ENCODE results near the gene OR5M10. TPM values are rescaled to one million over a fixed set of nuclear protein-coding genes. Genes with fewer than 3 reads are reported as not detected.
"Not testable (repeated sequence)": the region's sequence is repeated elsewhere in the genome, so short reads cannot be mapped to it uniquely, and the experiment has no call there.

The OR5M10 gene
- total RNA-seq (not detected), polyA plus RNA-seq (not detected)
- long read RNA-seq, donor 1: 0 reads
- long read RNA-seq, donor 2: 0 reads
- long read RNA-seq, donor 3: 0 reads
- long read RNA-seq, donor 4: 0 reads
- long read RNA-seq, donor 5: 0 reads
- long read RNA-seq, donor 6: 0 reads
- long read RNA-seq, donor 7: 0 reads
- long read RNA-seq, donor 8: 0 reads
- long read RNA-seq, donor 9: 0 reads
- long read RNA-seq, donor 10: 0 reads

DNA sequence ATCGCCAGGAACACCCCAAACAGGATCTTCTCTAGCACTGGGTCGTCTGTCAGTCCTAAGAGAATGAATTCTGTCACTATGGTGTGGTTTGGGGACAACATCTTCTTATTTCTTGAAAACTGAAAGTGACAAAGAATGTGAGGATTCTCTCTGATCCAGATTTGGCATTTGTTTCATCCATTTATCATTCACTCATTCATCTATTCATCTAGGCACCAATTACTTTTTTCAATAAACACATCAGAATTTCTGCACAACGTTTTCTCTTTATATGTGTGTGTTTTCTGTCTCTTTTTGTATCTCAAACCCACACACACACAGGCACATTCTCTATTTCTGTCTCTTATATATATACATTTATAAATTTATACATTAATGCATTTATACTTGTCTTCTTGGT lies at the start of gene OR5M10:
Gene OR5M10 (minus strand): TSS at position 101 of the 400 bp plus-strand sequence. CDS start 0 bp downstream, at position 101.
- 65% methylated on average over 3 of the region's 3 CpGs for WGBS
- Histone ChIP-seq H3K9me3 (ENCODE audit: control insufficient read depth in 2 of 2, insufficient read depth in 1 of 2, low read length in 1 of 2) (no peaks in the 10 kb centered on the region), H3K4me1 (ENCODE audit: control insufficient read depth in 2 of 2, insufficient read depth in 2 of 2, low read length in 2 of 2) (no peaks in the 10 kb centered on the region), H3K36me3 (ENCODE audit: control insufficient read depth in 2 of 2, insufficient read depth in 2 of 2, low read length in 1 of 2) (no peaks in the 10 kb centered on the region), H3K27me3 (ENCODE audit: control insufficient read depth in 2 of 2, insufficient read depth in 1 of 2, low read length in 1 of 2) (no peaks in the 10 kb centered on the region), H3K4me3 (ENCODE audit: low read length in 2 of 2) (no peak within 1 kb of the TSS), H3K27ac (ENCODE audit: low read depth in 1 of 2, low read length in 1 of 2) (no peak within 1 kb of the TSS)
- DNase-seq (ENCODE audit: low read depth in 6 of 9, low spot score in 9 of 9): no peak

DNA sequence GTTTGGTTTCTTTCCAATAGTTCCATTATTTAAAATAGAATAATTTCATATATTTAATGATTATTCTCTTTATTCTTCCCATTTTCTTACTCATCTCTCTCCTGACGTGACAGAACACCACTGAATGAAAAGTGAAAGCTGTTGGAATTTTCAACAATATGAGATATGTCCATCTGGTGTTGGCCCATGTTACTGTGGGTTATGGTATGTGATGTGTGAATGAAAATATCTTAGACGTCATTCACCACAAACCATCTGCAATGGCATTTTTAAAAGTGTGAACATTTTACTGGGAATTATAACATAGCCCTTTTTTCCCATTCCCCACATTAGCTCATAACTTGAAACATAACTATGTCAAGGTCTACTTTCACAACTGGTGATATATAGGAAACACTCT lies 48.4 kb upstream of the OR5M10 start:
- Histone ChIP-seq H3K27me3 (ENCODE audit: control insufficient read depth in 2 of 2, insufficient read depth in 1 of 2, low read length in 1 of 2) (no peaks in the 10 kb centered on the region), H3K4me3 (ENCODE audit: low read length in 2 of 2) (no peak overlapping the region), H3K9me3 (ENCODE audit: control insufficient read depth in 2 of 2, insufficient read depth in 1 of 2, low read length in 1 of 2) (no peaks in the 10 kb centered on the region), H3K36me3 (ENCODE audit: control insufficient read depth in 2 of 2, insufficient read depth in 2 of 2, low read length in 1 of 2) (no peaks in the 10 kb centered on the region), H3K4me1 (ENCODE audit: control insufficient read depth in 2 of 2, insufficient read depth in 2 of 2, low read length in 2 of 2) (no peaks in the 10 kb centered on the region), H3K27ac (ENCODE audit: low read depth in 1 of 2, low read length in 1 of 2) (no peak overlapping the region)
- 61% methylated on average over 2 of the region's 2 CpGs for WGBS
- no peak for DNase-seq (ENCODE audit: low read depth in 6 of 9, low spot score in 9 of 9)

DNA sequence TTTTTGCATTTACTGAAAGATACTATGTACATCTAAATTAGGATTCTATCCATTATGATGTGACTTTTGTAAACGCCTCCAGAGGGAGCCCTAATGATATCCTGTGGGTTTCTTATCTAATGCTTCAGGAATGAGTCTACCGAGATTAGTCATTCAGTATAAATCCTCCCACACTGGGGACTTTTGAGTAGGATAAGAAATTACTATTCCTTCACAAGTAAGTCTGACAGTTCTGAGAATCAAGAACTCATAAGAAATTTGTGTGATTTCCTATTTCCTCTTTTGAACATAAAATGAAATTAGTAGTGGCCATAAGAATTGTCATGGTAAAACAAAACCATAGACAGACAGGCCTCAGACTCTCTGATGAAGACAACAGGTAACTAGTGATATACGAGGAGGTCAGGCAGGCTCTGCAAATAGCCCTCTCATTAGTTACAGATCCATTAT lies 47.2 kb upstream of the OR5M10 start:
- no peak overlapping the region for H3K27ac ChIP-seq (ENCODE audit: low read depth in 1 of 2, low read length in 1 of 2)
- no peak for DNase-seq (ENCODE audit: low read depth in 6 of 9, low spot score in 9 of 9)
- WGBS: 7% methylated on average over 3 of the region's 3 CpGs
- H3K4me1 ChIP-seq (ENCODE audit: control insufficient read depth in 2 of 2, insufficient read depth in 2 of 2, low read length in 2 of 2): no peaks in the 10 kb centered on the region
- no peaks in the 10 kb centered on the region for H3K9me3 ChIP-seq (ENCODE audit: control insufficient read depth in 2 of 2, insufficient read depth in 1 of 2, low read length in 1 of 2)
- no peaks in the 10 kb centered on the region for H3K27me3 ChIP-seq (ENCODE audit: control insufficient read depth in 2 of 2, insufficient read depth in 1 of 2, low read length in 1 of 2)
- no peak overlapping the region for H3K4me3 ChIP-seq (ENCODE audit: low read length in 2 of 2)
- H3K36me3 ChIP-seq (ENCODE audit: control insufficient read depth in 2 of 2, insufficient read depth in 2 of 2, low read length in 1 of 2): no peaks in the 10 kb centered on the region

DNA sequence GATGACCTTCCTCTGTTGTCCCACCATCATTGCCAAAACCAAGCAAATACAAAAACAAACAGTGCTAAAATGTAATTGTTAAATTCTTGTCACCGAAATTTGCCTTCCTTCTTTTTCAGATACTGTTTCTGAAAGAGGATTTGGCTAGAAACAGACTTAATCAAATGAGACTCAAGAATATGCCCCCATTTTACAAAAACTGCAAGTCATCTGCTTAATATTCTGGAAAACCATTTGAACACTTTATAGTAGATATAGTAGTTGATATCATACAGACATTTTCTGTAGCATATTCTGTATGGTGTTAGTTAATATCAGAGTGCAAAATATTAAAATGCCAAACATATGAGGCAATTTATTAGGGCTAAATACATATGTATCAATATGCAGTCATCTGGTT lies 33.7 kb upstream of the OR5M10 start:
- 88% methylated on average over 1 of the region's 1 CpG for WGBS
- Histone ChIP-seq H3K27me3 (ENCODE audit: control insufficient read depth in 2 of 2, insufficient read depth in 1 of 2, low read length in 1 of 2) (no peaks in the 10 kb centered on the region), H3K36me3 (ENCODE audit: control insufficient read depth in 2 of 2, insufficient read depth in 2 of 2, low read length in 1 of 2) (no peaks in the 10 kb centered on the region), H3K4me1 (ENCODE audit: control insufficient read depth in 2 of 2, insufficient read depth in 2 of 2, low read length in 2 of 2) (no peaks in the 10 kb centered on the region), H3K4me3 (ENCODE audit: low read length in 2 of 2) (no peak overlapping the region), H3K27ac (ENCODE audit: low read depth in 1 of 2, low read length in 1 of 2) (no peak overlapping the region), H3K9me3 (ENCODE audit: control insufficient read depth in 2 of 2, insufficient read depth in 1 of 2, low read length in 1 of 2) (no peaks in the 10 kb centered on the region)
- no peak for DNase-seq (ENCODE audit: low read depth in 6 of 9, low spot score in 9 of 9)

DNA sequence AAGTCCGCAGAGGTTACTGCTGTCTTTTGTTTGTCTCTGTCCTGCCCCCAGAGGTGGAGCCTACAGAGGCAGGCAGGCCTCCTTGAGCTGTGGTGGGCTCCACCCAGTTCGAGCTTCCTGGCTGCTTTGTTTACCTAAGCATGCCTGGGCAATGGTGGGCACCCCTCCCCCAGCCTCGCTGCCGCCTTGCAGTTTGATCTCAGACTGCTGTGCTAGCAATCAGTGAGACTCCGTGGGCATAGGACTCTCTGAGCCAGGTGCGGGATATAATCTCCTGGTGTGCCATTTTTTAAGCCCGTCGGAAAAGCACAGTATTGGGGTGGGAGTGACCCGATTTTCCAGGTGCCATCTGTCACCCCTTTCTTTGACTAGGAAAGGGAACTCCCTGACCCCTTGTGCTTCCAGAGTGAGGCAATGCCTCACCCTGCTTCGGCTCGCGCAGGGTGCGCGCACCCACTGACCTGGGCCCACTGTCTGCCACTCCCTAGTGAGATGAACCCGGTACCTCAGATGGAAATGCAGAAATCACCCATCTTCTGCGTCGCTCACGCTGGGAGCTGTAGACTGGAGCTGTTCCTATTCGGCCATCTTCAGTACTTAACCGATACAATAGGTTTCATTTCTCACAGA lies 14.7 kb upstream of the OR5M10 start:
- not testable (repeated sequence) for H3K4me1 ChIP-seq (ENCODE audit: control insufficient read depth in 2 of 2, insufficient read depth in 2 of 2, low read length in 2 of 2); DNase-seq (ENCODE audit: low read depth in 6 of 9, low spot score in 9 of 9); H3K27me3 ChIP-seq (ENCODE audit: control insufficient read depth in 2 of 2, insufficient read depth in 1 of 2, low read length in 1 of 2); H3K9me3 ChIP-seq (ENCODE audit: control insufficient read depth in 2 of 2, insufficient read depth in 1 of 2, low read length in 1 of 2); H3K36me3 ChIP-seq (ENCODE audit: control insufficient read depth in 2 of 2, insufficient read depth in 2 of 2, low read length in 1 of 2); H3K27ac ChIP-seq (ENCODE audit: low read depth in 1 of 2, low read length in 1 of 2); H3K4me3 ChIP-seq (ENCODE audit: low read length in 2 of 2)
- WGBS: 95% methylated on average over 20 of the region's 20 CpGs

DNA sequence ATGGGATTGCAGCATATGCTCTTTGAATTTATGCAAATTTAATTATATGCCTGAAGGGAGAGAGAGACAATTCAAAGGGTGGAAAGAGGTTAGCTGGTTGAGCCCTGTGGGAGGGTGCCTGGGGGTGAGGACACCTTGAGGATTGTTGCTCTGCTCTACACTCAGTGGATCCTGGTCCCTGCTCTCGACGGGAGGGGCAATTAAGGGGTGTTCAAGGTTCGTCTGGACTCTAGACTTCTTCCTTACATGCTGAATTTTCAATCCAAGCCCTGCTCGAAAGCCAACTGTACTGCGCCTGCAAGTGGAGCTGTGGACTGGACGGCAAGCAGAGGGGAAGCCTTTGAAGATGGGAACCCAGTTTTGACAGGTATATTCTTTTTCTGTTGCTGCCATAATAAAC lies 18.9 kb downstream of the OR5M10 start:
- Histone ChIP-seq H3K9me3 (ENCODE audit: control insufficient read depth in 2 of 2, insufficient read depth in 1 of 2, low read length in 1 of 2) (no peaks in the 10 kb centered on the region), H3K4me1 (ENCODE audit: control insufficient read depth in 2 of 2, insufficient read depth in 2 of 2, low read length in 2 of 2) (no peaks in the 10 kb centered on the region), H3K4me3 (ENCODE audit: low read length in 2 of 2) (no peak overlapping the region), H3K27ac (ENCODE audit: low read depth in 1 of 2, low read length in 1 of 2) (no peak overlapping the region), H3K27me3 (ENCODE audit: control insufficient read depth in 2 of 2, insufficient read depth in 1 of 2, low read length in 1 of 2) (no peaks in the 10 kb centered on the region), H3K36me3 (ENCODE audit: control insufficient read depth in 2 of 2, insufficient read depth in 2 of 2, low read length in 1 of 2) (no peaks in the 10 kb centered on the region)
- 86% methylated on average over 6 of the region's 6 CpGs for WGBS
- no peak for DNase-seq (ENCODE audit: low read depth in 6 of 9, low spot score in 9 of 9)

DNA sequence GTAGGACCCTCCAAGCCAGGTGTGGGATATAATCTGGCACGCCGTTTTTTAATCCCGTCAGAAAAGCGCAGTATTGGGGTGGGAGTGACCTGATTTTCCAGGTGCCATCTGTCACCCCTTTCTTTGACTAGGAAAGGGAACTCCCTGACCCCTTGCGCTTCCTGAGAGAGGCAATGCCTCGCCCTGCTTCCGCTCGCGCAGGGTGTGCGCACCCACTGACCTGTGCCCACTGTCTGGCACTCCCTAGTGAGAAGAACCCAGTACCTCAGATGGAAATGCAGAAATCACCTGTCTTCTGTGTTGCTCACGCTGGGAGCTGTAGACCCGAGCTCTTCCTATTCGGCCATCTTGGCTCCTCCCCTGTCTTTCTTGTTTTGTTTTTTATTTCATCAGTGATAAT lies 22.8 kb downstream of the OR5M10 start:
- H3K4me3 ChIP-seq (ENCODE audit: low read length in 2 of 2); H3K4me1 ChIP-seq (ENCODE audit: control insufficient read depth in 2 of 2, insufficient read depth in 2 of 2, low read length in 2 of 2); H3K9me3 ChIP-seq (ENCODE audit: control insufficient read depth in 2 of 2, insufficient read depth in 1 of 2, low read length in 1 of 2); DNase-seq (ENCODE audit: low read depth in 6 of 9, low spot score in 9 of 9); H3K27ac ChIP-seq (ENCODE audit: low read depth in 1 of 2, low read length in 1 of 2); H3K27me3 ChIP-seq (ENCODE audit: control insufficient read depth in 2 of 2, insufficient read depth in 1 of 2, low read length in 1 of 2); H3K36me3 ChIP-seq (ENCODE audit: control insufficient read depth in 2 of 2, insufficient read depth in 2 of 2, low read length in 1 of 2): not testable (repeated sequence)
- WGBS: 94% methylated on average over 13 of the region's 13 CpGs

DNA sequence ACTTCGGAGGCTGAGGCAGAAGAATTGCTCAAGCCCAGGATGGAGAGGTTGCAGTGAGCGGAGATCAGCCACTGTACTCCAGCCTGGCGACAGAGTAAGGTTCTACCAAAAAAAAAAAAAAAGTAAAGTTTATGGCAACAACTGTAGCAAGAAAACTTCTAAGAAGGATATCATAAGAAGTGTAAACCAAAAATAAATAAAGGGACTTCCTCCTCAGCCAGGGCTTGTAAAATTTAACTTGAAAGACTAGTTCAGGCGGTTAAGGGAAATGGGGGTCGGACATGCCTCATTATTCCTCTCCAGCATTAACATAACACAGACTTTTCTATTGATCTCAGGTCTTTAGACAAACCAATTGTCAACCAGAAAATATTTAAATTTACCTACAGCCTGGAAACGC lies 32.0 kb downstream of the OR5M10 start:
- H3K27me3 ChIP-seq (ENCODE audit: control insufficient read depth in 2 of 2, insufficient read depth in 1 of 2, low read length in 1 of 2): no peaks in the 10 kb centered on the region
- 95% methylated on average over 6 of the region's 6 CpGs for WGBS
- H3K4me1 ChIP-seq (ENCODE audit: control insufficient read depth in 2 of 2, insufficient read depth in 2 of 2, low read length in 2 of 2): no peaks in the 10 kb centered on the region
- no peaks in the 10 kb centered on the region for H3K9me3 ChIP-seq (ENCODE audit: control insufficient read depth in 2 of 2, insufficient read depth in 1 of 2, low read length in 1 of 2)
- no peak overlapping the region for H3K27ac ChIP-seq (ENCODE audit: low read depth in 1 of 2, low read length in 1 of 2)
- no peak for DNase-seq (ENCODE audit: low read depth in 6 of 9, low spot score in 9 of 9)
- H3K4me3 ChIP-seq (ENCODE audit: low read length in 2 of 2): no peak overlapping the region
- no peaks in the 10 kb centered on the region for H3K36me3 ChIP-seq (ENCODE audit: control insufficient read depth in 2 of 2, insufficient read depth in 2 of 2, low read length in 1 of 2)

DNA sequence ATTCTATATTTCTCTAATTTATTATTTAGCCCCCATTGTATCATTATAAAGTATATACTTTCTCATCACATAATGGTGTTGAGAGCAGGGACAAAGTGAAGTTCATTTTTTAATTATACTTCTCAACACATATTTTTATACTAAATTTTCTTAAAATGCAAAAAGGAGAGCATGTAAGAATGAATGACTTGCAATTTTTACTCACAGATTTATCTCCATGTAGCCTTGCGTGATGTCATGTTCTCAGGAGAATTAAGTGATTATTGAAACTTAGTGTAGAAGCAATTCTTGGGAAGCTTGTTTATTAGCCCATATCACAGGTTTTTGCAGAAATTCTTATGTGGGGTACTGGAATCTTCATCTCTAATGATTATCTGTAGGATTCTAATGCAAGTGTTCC lies 33.8 kb downstream of the OR5M10 start:
- Histone ChIP-seq H3K9me3 (ENCODE audit: control insufficient read depth in 2 of 2, insufficient read depth in 1 of 2, low read length in 1 of 2) (no peaks in the 10 kb centered on the region), H3K27ac (ENCODE audit: low read depth in 1 of 2, low read length in 1 of 2) (no peak overlapping the region), H3K4me3 (ENCODE audit: low read length in 2 of 2) (no peak overlapping the region), H3K4me1 (ENCODE audit: control insufficient read depth in 2 of 2, insufficient read depth in 2 of 2, low read length in 2 of 2) (no peaks in the 10 kb centered on the region), H3K27me3 (ENCODE audit: control insufficient read depth in 2 of 2, insufficient read depth in 1 of 2, low read length in 1 of 2) (no peaks in the 10 kb centered on the region), H3K36me3 (ENCODE audit: control insufficient read depth in 2 of 2, insufficient read depth in 2 of 2, low read length in 1 of 2) (no peaks in the 10 kb centered on the region)
- WGBS: 100% methylated on average over 1 of the region's 1 CpG
- no peak for DNase-seq (ENCODE audit: low read depth in 6 of 9, low spot score in 9 of 9)

Measured in thymus (tissue), 14 donors.